CD4-positive, alpha-beta T cell treated with Interferon alpha-2 for 1 hour (primary cell): ENCODE results near the gene ARMCX2.
"Not testable (repeated sequence)": the region's sequence is repeated elsewhere in the genome, so short reads cannot be mapped to it uniquely, and the experiment has no call there.

ENCODE experiments used
- DNase-seq, 2 donors: peaks; one replicate each; pipeline ENCODE4 v3.0.0-alpha.2; 2020 to 2022

The ARMCX2 gene

DNA sequence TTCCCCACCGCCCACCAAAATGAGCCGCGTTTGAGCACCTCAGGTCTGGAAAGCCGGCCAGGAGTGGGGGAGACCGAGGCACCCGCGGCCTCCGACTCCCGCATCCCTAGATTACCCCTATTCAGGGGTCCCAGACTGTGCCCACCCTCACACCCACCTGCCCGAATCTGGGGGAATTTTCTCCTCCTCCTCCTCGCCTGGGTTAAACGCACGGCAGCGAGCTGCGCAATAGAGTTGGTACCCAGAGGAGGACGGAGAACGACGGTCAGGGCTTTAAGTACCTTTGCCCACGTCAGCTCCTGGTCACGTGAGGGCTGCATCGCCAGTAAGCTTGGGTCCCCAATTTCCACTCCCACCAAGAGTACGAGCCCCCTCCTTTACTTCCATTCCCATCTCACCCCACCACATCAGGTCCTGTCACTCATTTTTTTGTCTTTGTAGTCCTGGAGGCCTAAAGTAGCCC, at the start of gene ARMCX2:
Gene ARMCX2, minus strand, starts transcription at position 250 of the 463 bp plus-strand sequence. CDS start 2,262 bp downstream, outside the sequence.
- peak in 1 of 2 donors; percentile 22 for DNase-seq

DNA sequence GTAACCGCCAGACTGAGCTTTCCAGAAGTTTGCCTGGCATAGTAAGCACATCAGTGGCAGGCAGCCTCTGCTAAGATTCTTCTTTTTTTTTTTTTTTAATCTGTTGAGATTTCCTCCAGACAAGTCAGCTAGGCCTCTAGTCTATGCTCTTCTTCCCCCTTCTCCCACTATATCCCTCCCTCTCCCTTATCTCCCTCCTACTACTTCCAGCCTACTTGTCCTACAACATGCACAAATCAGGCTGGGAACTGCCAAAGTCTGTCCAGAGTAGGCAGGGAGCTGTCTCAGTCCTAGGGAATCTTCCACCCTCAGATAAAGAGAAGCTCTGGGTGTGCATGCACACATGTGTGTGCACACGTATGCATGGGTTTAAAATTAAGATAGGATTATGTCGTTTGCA, 49.7 kb upstream of the ARMCX2 start:
- no peak for DNase-seq

DNA sequence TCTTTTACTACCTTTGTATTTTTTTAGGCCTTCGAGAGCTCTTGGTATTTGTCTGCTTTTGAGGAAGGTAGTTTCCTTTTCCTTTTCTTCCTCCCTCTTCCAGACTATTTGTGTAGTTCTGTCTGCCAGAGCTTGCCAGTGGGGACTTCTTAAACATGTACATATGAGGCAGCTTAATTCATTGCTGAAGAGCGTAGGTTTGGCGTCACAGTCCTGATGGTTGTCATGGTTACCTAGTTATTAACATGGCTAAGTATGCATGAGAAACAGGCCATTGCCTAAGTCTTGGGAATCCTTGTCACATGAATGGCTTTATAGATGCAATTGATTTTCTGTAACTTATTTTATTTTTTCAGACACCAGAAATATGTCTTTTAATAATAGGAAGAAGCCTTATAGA, 48.5 kb upstream of the ARMCX2 start:
- no peak for DNase-seq

DNA sequence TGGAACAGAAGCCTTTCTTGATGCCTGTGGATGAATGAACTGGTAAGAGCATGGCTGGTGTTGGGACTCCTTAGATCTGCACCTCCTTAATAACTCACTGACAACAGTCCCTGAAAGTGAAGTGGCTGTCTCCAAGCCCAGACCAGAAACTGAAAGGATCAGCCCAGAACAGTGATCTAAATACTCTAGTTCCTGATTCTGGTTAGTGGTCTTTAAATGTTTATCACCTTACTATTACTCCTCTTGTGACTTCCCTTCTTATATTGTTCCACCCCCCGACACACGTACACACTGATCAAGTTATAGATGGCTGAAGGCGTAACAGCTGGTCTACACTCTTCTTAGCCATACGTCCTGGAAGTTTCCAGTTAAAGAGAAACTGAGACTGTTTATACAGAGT, 33.8 kb upstream of the ARMCX2 start:
- no peak for DNase-seq

DNA sequence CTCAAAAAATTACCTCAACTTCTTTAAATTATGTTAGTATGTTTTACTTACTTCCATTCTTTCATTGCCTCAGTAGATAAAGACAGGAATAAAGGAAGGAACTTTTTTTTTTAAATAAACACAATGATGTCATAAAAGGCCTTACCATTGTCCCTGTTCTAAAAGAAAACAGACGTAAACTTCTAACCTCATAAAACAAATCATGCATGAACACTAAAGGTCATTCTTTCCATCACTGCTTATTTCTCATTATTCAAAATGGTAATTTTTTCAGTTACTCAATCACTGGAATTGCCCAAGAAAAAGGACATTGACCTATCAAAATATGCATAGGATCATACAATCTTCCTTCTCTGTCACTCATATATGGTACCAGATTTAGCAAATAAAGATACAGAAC, 32.2 kb upstream of the ARMCX2 start:
- no peak for DNase-seq

DNA sequence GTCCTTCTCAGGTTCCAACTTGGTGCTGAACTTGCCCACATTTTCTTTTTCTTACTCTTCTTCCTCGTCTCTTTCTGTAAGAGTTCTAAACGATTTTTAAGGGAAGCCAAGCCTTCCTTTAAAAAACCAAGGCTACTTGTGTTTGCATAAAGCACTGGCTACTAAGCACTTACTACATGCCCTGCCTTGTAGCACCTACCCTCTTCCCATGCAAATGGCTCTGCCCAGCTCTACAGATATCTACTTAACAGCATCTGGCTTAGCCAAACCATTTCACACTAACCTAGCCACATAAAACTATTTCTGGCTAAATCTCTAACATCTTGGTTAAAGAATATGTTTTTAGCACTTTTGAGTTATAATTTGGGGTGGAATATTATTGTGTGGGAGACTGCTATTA, 26.9 kb upstream of the ARMCX2 start:
- no peak for DNase-seq

DNA sequence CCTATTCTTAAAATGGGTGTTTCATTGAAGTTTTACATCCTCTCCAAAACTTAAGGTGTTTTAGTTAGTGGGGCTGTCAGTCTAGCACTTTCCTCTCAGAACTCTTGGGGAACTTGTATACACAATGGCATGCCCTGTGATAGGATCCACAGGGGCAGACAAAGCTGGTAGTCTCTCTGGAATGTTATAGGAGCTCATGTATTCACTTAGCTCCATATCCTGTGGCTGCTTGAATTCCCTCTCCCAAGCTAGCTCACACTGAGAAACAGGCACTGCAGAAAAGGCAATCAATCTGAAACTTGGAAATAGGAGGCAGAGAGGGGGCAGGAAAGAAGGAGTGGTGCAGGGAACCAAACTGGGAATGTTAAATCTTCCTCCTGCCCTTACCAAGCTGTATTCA, 26.3 kb upstream of the ARMCX2 start:
- no peak for DNase-seq

DNA sequence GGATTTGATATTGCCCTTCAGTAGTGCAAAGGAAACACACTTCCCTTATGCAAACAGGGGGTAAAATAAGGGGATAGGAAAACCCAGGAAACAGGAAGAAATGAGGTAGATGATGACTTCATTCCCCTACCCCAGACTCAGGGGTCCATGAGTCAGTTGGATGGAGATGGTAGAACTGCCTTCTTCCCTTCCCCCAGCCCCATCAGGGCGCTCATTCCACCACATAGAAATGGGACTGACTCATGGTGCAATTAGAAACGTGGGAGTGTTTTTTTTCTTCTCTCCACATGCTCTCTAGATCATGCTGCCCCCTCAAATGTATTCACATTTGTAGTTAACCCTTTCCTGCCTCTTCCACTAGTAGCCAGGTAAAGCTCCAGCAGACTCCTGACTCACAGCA, 23.1 kb upstream of the ARMCX2 start:
- no peak for DNase-seq

DNA sequence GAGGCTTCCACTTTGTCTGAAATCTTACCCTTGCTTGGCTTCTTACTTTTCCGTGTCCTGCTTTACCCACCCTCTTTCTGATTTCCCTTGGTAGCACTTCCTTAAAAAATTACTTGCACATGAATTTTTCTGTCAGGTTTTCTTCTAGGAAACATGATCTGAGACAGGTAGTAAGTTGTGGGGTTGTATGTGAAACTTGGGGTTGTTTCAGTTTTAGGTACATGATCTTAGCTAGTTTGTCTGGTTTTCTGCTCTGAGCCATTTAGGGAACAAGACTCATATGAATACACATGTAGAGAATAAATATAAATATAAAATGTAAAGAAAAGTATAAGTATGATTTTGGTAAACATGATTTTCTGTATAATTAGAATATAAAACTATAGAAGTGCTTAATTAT, 17.4 kb upstream of the ARMCX2 start:
- no peak for DNase-seq

DNA sequence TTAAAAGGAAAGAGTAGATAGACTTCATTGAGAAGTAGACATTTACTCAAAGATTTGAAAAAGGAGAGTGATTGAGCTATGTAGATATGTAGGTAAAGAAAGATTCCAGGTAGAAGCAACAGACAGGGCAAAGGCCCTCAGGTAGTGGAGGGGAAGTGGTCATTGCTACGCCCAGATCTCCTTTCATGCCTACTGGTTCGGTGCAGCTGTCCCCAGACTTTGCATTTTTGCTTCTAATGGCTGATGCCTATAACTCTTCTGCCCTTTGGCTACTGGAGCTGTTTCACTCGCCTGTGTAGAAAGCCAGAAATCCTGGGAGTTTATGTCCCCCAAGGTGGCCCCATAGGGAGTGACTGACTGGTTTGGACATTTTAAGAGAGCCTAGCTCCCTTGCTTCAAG, 16.9 kb upstream of the ARMCX2 start:
- no peak for DNase-seq

DNA sequence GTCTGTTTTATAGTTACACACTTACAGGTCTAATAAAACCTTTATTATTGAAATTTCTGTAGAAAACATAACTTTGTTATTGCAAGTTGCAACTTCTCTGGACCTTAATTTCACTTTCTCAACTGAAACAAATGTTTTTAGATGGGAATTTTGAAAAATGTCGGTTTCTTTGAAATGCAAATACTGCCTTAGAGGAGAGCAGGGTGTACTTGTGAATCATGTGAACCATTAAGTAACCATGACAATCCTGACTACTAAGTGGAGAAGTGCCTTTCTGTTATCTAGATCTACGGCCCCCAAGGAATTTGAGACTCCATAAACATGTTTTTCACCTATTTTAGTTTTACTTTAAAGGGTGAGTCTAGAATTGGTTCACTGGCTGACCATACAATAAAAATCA, 8.5 kb upstream of the ARMCX2 start:
- DNase-seq = no peak

DNA sequence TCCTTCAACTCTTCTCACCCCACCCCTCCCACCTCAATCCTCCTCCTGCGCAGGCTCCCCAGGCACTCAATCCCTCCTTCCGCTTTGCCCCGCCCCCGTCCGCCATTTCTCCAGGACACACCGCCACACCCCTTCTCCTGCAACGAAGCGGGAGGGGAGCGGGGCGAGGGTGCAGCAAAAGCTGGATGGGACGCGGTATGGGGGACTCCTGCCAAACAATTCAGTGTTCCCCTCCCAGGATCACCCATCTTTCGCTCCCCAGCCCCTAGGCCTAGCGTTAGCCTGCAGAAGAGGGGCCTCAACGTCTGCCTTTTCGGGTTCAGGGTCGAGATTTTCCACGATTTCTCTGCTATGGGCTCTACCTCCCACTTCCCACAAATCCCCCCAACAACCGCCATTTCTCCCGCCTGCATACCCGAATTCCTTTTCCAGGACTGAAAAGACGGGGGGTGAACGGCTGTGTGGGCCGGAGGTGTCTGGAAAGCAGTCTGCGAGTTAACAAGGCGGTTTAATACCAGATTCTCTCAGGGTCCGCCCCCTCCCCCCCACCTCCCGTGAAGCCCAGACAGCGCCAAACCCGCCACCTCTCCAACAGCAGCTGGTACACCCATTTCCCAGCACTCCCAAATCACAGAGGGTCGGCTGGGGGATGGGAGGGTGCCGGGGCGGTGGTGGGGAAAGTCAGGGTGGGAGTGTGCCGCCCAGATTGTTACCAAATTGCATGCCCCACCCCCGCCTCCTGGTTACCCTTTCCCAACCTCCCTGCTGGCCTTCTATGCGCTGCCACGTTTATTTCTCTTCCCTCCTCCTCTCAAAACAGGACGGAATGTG, 774 bp downstream of the ARMCX2 start:
- DNase-seq = peak; percentile 29 to 58

DNA sequence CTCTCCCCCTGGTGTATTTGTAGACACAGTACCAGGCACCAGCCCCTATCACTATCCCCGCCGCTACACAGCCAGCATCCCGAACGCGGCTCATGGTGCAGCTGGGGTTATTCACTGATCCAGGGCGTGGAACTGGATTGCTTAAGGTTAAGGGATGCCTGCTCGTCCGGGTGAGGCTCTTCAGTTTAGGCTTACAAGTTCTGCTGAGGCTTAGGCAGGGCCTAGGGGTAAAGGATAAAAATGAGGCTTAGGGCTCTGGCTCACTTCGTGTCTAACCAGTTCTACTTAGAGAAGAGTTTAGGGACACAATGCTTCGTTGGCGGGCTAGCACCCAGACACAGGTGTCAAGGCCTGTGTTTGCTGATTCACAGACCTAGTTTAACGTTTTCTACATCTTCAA, 2.2 kb downstream of the ARMCX2 start:
- no peak for DNase-seq

DNA sequence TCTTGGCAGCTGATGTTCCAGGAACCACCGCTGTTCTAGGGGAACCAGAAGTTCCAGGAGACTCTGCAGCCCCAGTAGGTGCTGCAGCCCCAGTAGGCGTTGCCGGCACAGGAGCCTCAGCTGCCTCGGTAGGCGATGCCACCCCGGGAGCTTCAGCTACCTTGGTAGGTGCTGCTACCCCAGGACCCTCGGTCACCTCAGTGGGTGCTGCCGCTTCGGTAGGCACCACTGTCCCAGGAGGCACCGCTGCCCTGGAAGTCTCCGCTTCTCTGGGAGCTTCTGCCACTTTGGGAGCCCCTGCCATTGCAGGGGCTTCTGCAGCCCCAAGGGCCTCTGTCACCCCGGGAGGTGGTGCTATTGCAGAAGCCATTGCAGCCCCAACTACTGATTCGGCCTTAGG, 2.8 kb downstream of the ARMCX2 start:
- DNase-seq = no peak

DNA sequence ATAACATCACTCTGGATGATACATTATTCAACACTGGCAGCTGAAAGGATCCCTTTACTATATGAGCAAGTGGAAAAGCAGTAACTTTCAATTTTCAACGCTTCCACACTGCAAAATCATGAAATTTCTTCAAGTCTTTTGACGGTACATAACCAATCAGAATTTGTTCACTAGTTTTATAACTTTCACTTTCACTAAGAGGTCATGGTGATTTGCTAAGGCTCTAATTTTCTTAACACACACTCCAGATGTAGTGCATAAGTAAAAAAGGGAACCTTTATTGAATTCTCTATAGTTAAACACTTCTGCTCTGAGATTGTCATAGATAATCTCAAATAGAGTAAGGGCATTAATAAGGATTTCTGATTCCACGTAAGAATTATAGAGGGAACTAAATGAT, 4.1 kb downstream of the ARMCX2 start:
- peak in 1 of 2 donors; percentile 15 for DNase-seq

DNA sequence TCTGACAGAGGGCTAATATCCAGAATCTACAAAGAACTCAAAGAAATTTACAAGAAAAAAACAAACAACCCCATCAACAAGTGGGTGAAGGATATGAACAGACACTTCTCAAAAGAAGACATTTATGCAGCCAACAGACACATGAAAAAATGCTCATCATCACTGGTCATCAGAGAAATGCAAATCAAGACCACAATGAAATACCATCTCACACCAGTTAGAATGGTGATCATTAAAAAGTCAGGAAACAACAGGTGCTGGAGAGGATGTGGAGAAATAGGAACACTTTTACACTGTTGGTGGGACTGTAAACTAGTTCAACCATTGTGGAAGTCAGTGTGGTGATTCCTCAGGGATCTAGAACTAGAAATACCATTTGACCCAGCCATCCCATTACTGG, 11.9 kb downstream of the ARMCX2 start:
- not testable (repeated sequence) for DNase-seq

DNA sequence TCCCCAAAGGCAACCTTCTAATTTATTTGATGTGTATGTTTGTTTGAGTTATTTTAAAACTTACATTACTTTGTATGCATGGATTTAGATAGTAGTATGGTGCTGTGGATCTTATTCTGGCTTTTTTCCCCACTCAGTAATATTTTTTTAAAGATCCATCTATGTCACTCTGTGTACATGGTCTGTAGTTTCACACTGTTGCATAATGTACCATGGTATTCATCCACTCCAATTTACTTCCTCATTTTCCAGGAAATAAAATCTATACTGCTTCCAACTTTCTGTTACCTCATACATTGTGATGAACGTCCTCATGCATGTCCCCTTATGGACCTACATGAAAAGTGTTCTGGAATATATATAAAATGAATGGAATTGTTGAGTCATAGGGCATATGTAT, 17.6 kb downstream of the ARMCX2 start:
- no peak for DNase-seq

DNA sequence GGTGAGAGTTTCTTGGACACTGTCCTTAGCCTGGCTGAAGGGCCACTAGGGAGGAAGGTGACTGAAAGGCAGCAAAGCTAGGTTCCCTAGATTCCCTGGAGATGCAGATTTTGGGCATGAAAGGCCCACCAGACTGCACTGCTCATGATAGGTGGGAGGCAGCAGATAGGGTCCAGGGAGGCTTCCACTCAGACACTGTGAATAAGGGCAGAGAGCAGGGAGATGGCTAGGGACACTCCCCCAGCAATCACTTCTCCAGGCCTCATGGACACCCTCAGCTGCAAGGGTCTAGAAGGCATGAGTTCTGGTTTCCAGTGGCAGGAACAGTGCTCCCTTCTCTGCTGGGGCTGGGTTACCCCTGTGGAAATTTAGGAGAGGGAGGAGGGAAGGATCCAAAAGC, 20.1 kb downstream of the ARMCX2 start:
- no peak for DNase-seq

DNA sequence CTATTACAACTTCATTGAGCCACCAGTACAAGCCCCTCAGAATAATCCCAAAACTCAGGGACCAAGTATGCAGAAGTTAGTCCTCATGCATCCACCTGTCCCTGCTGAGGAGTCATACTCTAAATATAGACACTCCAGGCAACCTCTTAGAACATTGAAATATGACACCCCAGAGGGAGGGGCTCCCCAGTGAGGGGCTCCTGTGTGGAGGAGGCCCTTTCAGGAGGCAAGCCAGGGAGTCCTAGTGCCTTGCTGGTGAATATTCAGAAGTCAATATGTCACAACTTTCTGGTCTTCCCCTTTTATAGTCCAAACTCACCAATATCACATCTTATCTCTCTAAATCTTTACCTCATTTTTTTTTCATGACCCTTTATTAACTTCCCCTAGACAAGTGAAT, 40.3 kb downstream of the ARMCX2 start:
- DNase-seq = no peak

DNA sequence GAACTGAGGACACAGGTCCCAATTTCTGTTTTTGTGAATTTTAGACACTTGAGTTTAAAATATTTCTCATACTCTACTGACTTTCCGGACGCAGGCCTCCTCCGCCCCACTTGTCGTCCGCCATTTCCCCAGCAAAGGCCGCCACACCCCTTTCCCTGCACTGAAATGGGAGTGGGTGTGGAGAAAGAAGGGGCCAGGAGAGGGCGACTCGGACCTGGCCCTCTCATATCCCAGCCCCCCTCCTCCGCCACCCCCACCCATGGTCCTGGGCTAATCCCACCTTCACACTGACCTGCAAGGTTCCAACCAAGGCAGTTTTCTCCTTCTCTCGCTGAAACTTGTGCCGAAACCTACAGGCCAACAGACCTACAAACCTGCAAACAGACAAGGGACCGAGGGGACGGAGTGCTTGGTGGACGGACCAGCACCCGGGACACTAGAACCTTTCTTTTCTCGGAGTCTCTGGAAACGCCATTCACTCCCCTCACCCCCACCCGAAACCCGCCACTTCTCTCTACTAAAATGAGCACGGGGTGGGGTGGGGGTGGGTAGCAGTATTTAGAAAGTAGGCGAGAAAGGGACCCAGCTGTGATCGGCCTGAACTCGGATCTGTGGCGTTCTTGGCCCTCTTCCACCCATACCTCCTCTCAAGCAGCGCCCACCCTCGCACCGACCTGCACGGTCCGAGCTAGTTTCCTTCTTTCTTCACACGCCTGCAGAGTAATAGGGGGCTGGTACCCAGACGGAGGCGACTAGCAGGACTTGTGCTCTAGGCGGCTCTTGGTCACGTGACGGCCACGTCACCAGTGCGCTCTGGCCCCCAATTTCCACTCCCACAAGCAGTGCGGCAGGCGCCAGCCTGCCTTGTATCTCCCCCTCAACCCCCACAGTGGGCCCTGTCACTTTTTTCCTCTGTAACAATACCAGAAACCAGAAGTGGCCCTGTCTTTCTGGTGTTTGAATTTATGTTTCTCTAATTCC, 42.1 kb downstream of the ARMCX2 start, which contains the start of gene ARMCX6:
Gene ARMCX6, minus strand, starts transcription at position 790 of the 981 bp plus-strand sequence. CDS start 1,380 bp downstream, outside the sequence.
- DNase-seq = peak; percentile 82

DNA sequence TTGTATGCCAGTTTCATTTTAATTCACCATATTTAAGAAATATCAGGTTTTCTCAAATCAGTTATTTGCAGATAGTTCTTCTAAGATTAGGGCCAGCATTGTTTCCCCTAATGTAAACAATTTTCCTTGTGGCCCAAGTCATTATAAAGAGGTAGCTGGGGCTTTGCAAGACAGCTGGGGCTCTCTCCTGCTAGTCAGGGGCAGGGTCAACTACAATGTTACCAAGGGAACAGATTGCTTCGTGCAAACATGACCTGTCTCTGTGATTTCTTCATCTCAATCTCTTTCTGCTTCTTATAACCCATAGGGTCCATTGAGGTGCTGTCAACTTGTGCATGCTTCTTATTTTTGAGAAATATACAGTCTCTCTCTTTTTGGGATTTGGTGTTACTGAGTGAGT, 53.9 kb downstream of the ARMCX2 start:
- DNase-seq = no peak
